ENCODE data around the gene TSEN15.

Gene TSEN15

GRCh38 chr1:184052194-184052559, 647 bp downstream of the TSEN15 start:
- peaks cover 29% of the 10 kb centered on the region for H3K36me3 Mint-ChIP-seq (ENCODE audit: low read depth)
- H3K27me3 Mint-ChIP-seq: peaks cover 29% of the 10 kb centered on the region
- intact Hi-C loops (cut with micrococcal nuclease): loop anchor here (5.0 kb wide), 1 partner anchor 120 kb away; no protein-coding TSS in a partner anchor
- H3K9me3 Mint-ChIP-seq: peaks cover 11% of the 10 kb centered on the region
- H3K4me3 Mint-ChIP-seq: peak overlapping the region; percentile 98
- peaks cover 25% of the 10 kb centered on the region for H3K4me1 Mint-ChIP-seq (ENCODE audit: low read depth)
- peak overlapping the region; percentile 90 for H3K27ac Mint-ChIP-seq

- intact Hi-C loops (cut with micrococcal nuclease): loop anchor here (5.0 kb wide), 1 partner anchor 120 kb away; no protein-coding TSS in a partner anchor
- Mint-ChIP-seq H3K4me3 (peak overlapping the region; percentile 98), H3K4me1 (ENCODE audit: low read depth) (peaks cover 26% of the 10 kb centered on the region), H3K27ac (no peak overlapping the region), H3K9me3 (peaks cover 11% of the 10 kb centered on the region), H3K36me3 (ENCODE audit: low read depth) (peaks cover 31% of the 10 kb centered on the region), H3K27me3 (peaks cover 24% of the 10 kb centered on the region)
These were observed 1.2 kb downstream of the TSEN15 start for GRCh38 chr1:184052750-184053149.

- H3K4me3 Mint-ChIP-seq: no peak overlapping the region
- peaks cover 33% of the 10 kb centered on the region for H3K36me3 Mint-ChIP-seq (ENCODE audit: low read depth)
- H3K9me3 Mint-ChIP-seq: peaks cover 11% of the 10 kb centered on the region
- peaks cover 26% of the 10 kb centered on the region for H3K4me1 Mint-ChIP-seq (ENCODE audit: low read depth)
- intact Hi-C loops (cut with micrococcal nuclease): loop anchor here (5.0 kb wide), 1 partner anchor 122 kb away; no protein-coding TSS in a partner anchor
- no peak overlapping the region for H3K27ac Mint-ChIP-seq
- H3K27me3 Mint-ChIP-seq: peaks cover 19% of the 10 kb centered on the region
These were observed 2.4 kb downstream of the TSEN15 start for GRCh38 chr1:184053881-184054280.

- no peaks in the 10 kb centered on the region for H3K27me3 Mint-ChIP-seq
- peaks cover 14% of the 10 kb centered on the region for H3K4me1 Mint-ChIP-seq (ENCODE audit: low read depth)
- intact Hi-C loops (cut with micrococcal nuclease): no loop called here
- H3K9me3 Mint-ChIP-seq: peaks cover 17% of the 10 kb centered on the region
- H3K27ac Mint-ChIP-seq: no peak overlapping the region
- no peak overlapping the region for H3K4me3 Mint-ChIP-seq
- peaks cover 41% of the 10 kb centered on the region for H3K36me3 Mint-ChIP-seq (ENCODE audit: low read depth)
These were observed 5.5 kb downstream of the TSEN15 start for GRCh38 chr1:184056921-184057555.

- Mint-ChIP-seq H3K9me3 (peaks cover 10% of the 10 kb centered on the region), H3K27ac (no peak overlapping the region), H3K27me3 (no peaks in the 10 kb centered on the region), H3K4me1 (ENCODE audit: low read depth) (peaks cover 11% of the 10 kb centered on the region), H3K36me3 (ENCODE audit: low read depth) (peaks cover 42% of the 10 kb centered on the region), H3K4me3 (no peak overlapping the region)
- intact Hi-C loops (cut with micrococcal nuclease): no loop called here
These were observed 8.4 kb downstream of the TSEN15 start for GRCh38 chr1:184059887-184060286.

- peaks cover 6% of the 10 kb centered on the region for H3K9me3 Mint-ChIP-seq
- no peak overlapping the region for H3K27ac Mint-ChIP-seq
- H3K4me3 Mint-ChIP-seq: no peak overlapping the region
- H3K27me3 Mint-ChIP-seq: no peaks in the 10 kb centered on the region
- H3K4me1 Mint-ChIP-seq (ENCODE audit: low read depth): peaks cover 11% of the 10 kb centered on the region
- intact Hi-C loops (cut with micrococcal nuclease): no loop called here
- peaks cover 42% of the 10 kb centered on the region for H3K36me3 Mint-ChIP-seq (ENCODE audit: low read depth)
These were observed 8.8 kb downstream of the TSEN15 start for GRCh38 chr1:184060316-184060715.

- Mint-ChIP-seq H3K27ac (no peak overlapping the region), H3K36me3 (ENCODE audit: low read depth) (peaks cover 49% of the 10 kb centered on the region), H3K9me3 (peaks cover 6% of the 10 kb centered on the region), H3K4me1 (ENCODE audit: low read depth) (peaks cover 11% of the 10 kb centered on the region), H3K27me3 (no peaks in the 10 kb centered on the region), H3K4me3 (no peak overlapping the region)
- intact Hi-C loops (cut with micrococcal nuclease): no loop called here
These were observed 10.0 kb downstream of the TSEN15 start for GRCh38 chr1:184061396-184062003.

- intact Hi-C loops (cut with micrococcal nuclease): no loop called here
- Mint-ChIP-seq H3K27me3 (no peaks in the 10 kb centered on the region), H3K36me3 (ENCODE audit: low read depth) (peaks cover 50% of the 10 kb centered on the region), H3K4me1 (ENCODE audit: low read depth) (peaks cover 5% of the 10 kb centered on the region), H3K27ac (no peak overlapping the region), H3K9me3 (peaks cover 6% of the 10 kb centered on the region), H3K4me3 (no peak overlapping the region)
These were observed 11.2 kb downstream of the TSEN15 start for GRCh38 chr1:184062640-184063286.

GRCh38 chr1:184065559-184065958, 14.0 kb downstream of the TSEN15 start:
- intact Hi-C loops (cut with micrococcal nuclease): no loop called here
- Mint-ChIP-seq H3K9me3 (no peaks in the 10 kb centered on the region), H3K27me3 (no peaks in the 10 kb centered on the region), H3K4me3 (no peak overlapping the region), H3K4me1 (ENCODE audit: low read depth) (peaks cover 5% of the 10 kb centered on the region), H3K36me3 (ENCODE audit: low read depth) (peaks cover 34% of the 10 kb centered on the region), H3K27ac (no peak overlapping the region)

GRCh38 chr1:184068354-184068753, 16.8 kb downstream of the TSEN15 start:
- Mint-ChIP-seq H3K9me3 (no peaks in the 10 kb centered on the region), H3K27ac (no peak overlapping the region)

GRCh38 chr1:184069675-184070074, 18.1 kb downstream of the TSEN15 start:
- H3K36me3 Mint-ChIP-seq (ENCODE audit: low read depth): peaks cover 34% of the 10 kb centered on the region
- H3K9me3 Mint-ChIP-seq: no peaks in the 10 kb centered on the region
- H3K27me3 Mint-ChIP-seq: no peaks in the 10 kb centered on the region
- intact Hi-C loops (cut with micrococcal nuclease): loop anchor here (10.0 kb wide), 1 partner anchor 625 kb away; no protein-coding TSS in a partner anchor
- H3K27ac Mint-ChIP-seq: no peak overlapping the region
- no peak overlapping the region for H3K4me3 Mint-ChIP-seq
- no peaks in the 10 kb centered on the region for H3K4me1 Mint-ChIP-seq (ENCODE audit: low read depth)

More at GRCh38 chr1:184068354-184068753, 16.8 kb downstream of the TSEN15 start:
- no peak overlapping the region for H3K4me3 Mint-ChIP-seq
- H3K4me1 Mint-ChIP-seq (ENCODE audit: low read depth): peaks cover 5% of the 10 kb centered on the region
- no peaks in the 10 kb centered on the region for H3K27me3 Mint-ChIP-seq
- intact Hi-C loops (cut with micrococcal nuclease): no loop called here
- peaks cover 42% of the 10 kb centered on the region for H3K36me3 Mint-ChIP-seq (ENCODE audit: low read depth)

GRCh38 chr1:184072376-184072775, 20.8 kb downstream of the TSEN15 start:
- H3K4me1 Mint-ChIP-seq (ENCODE audit: low read depth): no peaks in the 10 kb centered on the region
- no peak overlapping the region for H3K4me3 Mint-ChIP-seq
- H3K27ac Mint-ChIP-seq: no peak overlapping the region
- H3K9me3 Mint-ChIP-seq: no peaks in the 10 kb centered on the region
- intact Hi-C loops (cut with micrococcal nuclease): loop anchor here (10.0 kb wide), 1 partner anchor 622 kb away; no protein-coding TSS in a partner anchor
- peaks cover 9% of the 10 kb centered on the region for H3K36me3 Mint-ChIP-seq (ENCODE audit: low read depth)
- H3K27me3 Mint-ChIP-seq: no peaks in the 10 kb centered on the region

- intact Hi-C loops (cut with micrococcal nuclease): loop anchor here (2.0 to 10.0 kb wide), 2 partner anchors 488 to 620 kb away; no protein-coding TSS in a partner anchor
- no peaks in the 10 kb centered on the region for H3K4me1 Mint-ChIP-seq (ENCODE audit: low read depth)
- H3K9me3 Mint-ChIP-seq: no peaks in the 10 kb centered on the region
- no peak overlapping the region for H3K4me3 Mint-ChIP-seq
- peaks cover 9% of the 10 kb centered on the region for H3K36me3 Mint-ChIP-seq (ENCODE audit: low read depth)
- no peaks in the 10 kb centered on the region for H3K27me3 Mint-ChIP-seq
- H3K27ac Mint-ChIP-seq: no peak overlapping the region
These were observed 22.9 kb downstream of the TSEN15 start for GRCh38 chr1:184074383-184074782.

Measured in dendritic cell treated with granulocyte-macrophage colony-stimulating factor and Interleukin-4, amounts not matched to agents 40 ng/mL and 50 ng/mL, for 4 days (primary cell).